Left ventricle myocardium superior (tissue), 1 donor: ENCODE measurements around the gene PTPRC. TPM values are rescaled to one million over a fixed set of nuclear protein-coding genes. Genes with fewer than 3 reads are reported as not detected.

Experiments
- ATAC-seq: fragments of 200-7000 bp; cut with Tn5 transposase; one replicate; pipeline ENCODE4 v1.9.1; 2020; ENCODE audit warnings: mild to moderate bottlenecking, moderate library complexity
- DNase-seq: peaks from one replicate; pipeline ENCODE4 v3.0.0-alpha.2; 2020
- intact Hi-C: fragments of 100-400 bp; cut with micrococcal nuclease; formaldehyde crosslinking; loops from one replicate; pipeline ENCODE4 v1.11.0; 2022
- total RNA-seq: library from RNA; stranded (reverse); fragmentation: NEBNext Ultra II Directional; extraction: Animal tissue kit (Norgen Biotek cat#: 25700); gene quantifications from one replicate; pipeline ENCODE4 v1.2.1, GENCODE V29; 2021
- donor health status: DM: no; HTN: yes; CAD: no; lungs with severe emphysema.

PTPRC gene
- total RNA-seq, 1 donor from 2014 or later: 6.9 TPM

- intact Hi-C loops: no loop called here
- no peak for ATAC-seq
- no peak for DNase-seq
Measured at GRCh38 chr1:198774421-198774820, 135.6 kb downstream of the PTPRC start.

DNA sequence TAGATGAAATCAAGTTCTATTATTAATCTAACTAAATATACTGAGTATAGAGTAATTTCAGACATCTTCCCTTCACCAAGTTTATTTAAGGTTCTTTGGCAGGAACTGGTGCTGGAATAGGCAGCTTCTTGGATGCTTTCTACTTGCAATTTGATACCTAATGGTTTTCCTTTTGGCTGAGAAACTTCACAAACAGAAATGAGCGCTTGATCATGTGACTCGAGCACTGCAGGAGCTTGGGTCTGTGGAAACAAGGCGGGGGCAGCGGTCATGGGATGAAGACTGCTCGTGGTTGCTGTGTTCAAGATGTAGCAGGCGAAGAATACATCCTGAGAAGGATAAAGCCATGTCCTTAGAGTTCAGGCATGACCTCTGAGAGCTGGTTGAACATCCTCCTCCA lies 136.8 kb downstream of the PTPRC start:
- DNase-seq: no peak

DNA sequence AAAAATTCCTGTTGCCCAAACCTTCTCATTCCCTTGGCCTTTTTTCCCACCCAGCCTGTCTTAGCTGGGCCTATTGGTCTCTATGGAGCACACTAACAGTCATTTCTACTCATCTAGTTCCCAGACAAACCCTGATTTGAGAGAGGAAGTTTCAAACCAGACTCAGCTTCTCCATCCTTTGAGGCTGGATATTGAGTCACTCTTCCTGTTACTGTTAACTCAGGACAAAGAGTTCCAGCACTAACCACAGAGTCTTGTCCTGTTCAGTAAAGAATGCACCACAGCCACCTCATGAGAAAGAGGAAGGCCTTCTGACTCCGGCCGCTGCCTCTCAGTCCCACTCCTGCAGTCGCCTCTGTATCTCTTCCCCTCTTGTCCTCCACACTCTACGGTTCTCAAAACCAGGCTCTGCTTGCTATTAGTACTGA lies 137.8 kb downstream of the PTPRC start:
- intact Hi-C loops: no loop called here
- peak; percentile 43 for DNase-seq
- peak; percentile 96 for ATAC-seq

More for the DNA sequence above, 136.8 kb downstream of the PTPRC start:
- no peak for ATAC-seq
- intact Hi-C loops: no loop called here

- DNase-seq (peak; percentile 32), ATAC-seq (no peak)
- intact Hi-C loops: no loop called here
Measured at GRCh38 chr1:198778049-198778448, 139.2 kb downstream of the PTPRC start.

- intact Hi-C loops: no loop called here
- no peak for ATAC-seq
- no peak for DNase-seq
Measured at GRCh38 chr1:198780376-198780775, 141.5 kb downstream of the PTPRC start.

GRCh38 chr1:198788561-198789064 lies 149.8 kb downstream of the PTPRC start:
- ATAC-seq: peak; percentile 26
- DNase-seq: no peak
- intact Hi-C loops: no loop called here

GRCh38 chr1:198793714-198794113 lies 154.9 kb downstream of the PTPRC start:
- intact Hi-C loops: no loop called here
- DNase-seq (no peak), ATAC-seq (no peak)

DNA sequence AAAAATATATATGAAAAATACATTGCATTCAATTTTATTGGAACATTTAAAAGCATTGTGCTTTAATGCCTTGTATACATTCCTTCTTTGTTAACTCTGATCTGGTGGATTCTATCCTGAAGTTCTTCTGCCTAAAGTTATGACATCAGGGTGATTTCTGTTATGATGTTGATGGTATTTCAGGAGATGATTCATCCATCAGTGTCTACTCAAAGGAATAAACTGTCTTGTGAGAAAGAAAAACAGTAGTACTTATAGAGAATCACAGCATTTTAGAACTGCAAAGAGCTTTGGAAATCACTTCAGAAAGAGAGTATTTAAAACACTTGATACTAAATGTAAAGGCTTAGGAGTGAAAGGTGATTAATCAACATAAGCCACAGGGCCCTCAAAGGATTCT lies 155.7 kb downstream of the PTPRC start:
- no peak for DNase-seq
- no peak for ATAC-seq
- intact Hi-C loops: no loop called here

- ATAC-seq (no peak), DNase-seq (no peak)
- intact Hi-C loops: no loop called here
Measured at GRCh38 chr1:198797656-198798055, 158.8 kb downstream of the PTPRC start.

DNA sequence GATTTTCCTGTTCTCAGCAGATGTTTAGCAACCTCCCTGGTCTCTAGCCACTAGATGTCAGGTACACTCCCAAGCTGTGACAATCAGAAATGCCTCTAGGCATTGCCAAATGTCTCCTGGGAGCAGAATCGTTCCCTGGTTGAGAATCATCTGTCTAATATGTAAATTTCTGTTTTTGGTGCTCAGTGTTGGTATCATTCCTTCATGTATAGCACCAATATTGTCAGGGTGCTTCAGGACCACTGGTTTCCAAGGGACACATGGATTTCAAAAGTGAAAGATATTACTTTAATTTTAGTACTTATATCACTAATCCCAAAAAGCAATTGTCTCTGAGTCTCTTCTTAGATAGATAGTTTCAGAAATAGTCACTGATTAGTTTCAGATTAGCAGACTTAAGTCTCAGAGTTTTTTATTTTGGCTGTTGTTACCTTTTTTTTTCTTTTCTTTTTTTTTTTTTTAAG lies 160.1 kb downstream of the PTPRC start:
- ATAC-seq (no peak), DNase-seq (no peak)
- intact Hi-C loops: no loop called here

DNA sequence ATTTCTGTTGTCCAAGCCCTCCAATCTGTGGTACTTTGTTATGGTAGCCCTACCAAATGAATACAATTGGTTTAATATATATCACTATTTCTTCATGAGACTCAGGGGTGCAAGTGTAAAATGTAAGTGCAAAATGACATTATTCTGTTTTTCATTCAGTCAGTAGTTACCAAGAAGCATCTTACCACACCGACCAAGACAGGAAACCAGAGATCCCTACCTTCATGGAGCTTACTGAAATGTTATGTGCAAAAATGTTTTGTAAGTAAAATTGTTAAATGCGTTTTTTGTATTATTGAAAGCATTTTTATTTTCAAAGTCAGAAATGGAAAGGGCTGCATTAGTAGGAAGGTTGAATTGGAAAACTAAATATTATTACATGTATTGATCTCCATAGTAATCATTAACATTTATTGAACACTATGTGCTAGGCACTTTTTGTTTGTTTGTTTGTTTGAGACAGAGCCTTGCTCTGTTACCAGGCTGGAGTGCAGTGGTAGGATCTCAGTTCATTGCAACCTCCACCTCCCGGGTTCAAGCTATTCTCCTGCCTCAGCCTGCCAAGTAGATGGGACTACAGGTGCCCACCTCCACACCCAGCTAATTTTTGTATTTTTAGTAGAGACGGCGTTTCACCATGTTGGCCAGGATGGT lies 166.8 kb downstream of the PTPRC start:
- DNase-seq (no peak), ATAC-seq (no peak)
- intact Hi-C loops: no loop called here

DNA sequence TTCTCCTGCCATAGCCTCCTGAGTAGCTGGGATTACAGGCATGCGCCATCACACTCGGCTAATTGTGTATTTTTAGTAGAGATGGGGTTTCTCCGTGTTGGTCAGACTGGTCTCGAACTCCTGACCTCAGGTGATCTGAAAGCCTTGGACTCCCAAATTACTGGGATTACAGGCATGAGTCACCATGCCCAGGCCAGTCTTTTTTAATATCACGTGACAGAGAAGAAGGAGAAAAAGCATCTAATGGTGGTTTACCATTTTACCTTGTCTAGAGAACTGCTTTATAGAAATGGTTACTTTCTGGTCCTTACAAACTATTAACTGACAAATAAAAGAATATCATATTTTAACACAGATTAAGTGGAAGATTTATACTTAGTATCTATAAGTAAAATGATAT lies 168.0 kb downstream of the PTPRC start:
- no peak for ATAC-seq
- intact Hi-C loops: no loop called here
- no peak for DNase-seq

Other genes starting within 250 kb of the PTPRC start
- gene ATP6V1G3, start 98.4 kb upstream of the PTPRC start, total RNA-seq: not detected